HFFc6 (cell line): ENCODE results near the gene SORCS2. TPM values are rescaled to one million over a fixed set of nuclear protein-coding genes. Genes with fewer than 3 reads are reported as not detected.

Source experiments
- DNase-seq: peaks from one replicate; pipeline ENCODE4 v3.0.0-alpha.2; 2018
- H3K27ac Mint-ChIP-seq: 2 replicates; pipeline ENCODE4 v1.8.0; 2020; ENCODE audit warnings: mild to moderate bottlenecking, mixed read lengths
- H3K27me3 Mint-ChIP-seq: 2 replicates; pipeline ENCODE4 v1.8.0; 2021; ENCODE audit warnings: mild to moderate bottlenecking, moderate library complexity, mixed read lengths; ENCODE audit not compliant: insufficient read depth
- H3K36me3 Mint-ChIP-seq: 2 replicates; pipeline ENCODE4 v1.8.0; 2021; ENCODE audit warnings: low read depth, mixed read lengths
- H3K4me1 Mint-ChIP-seq: 2 replicates; pipeline ENCODE4 v1.8.0; 2020; ENCODE audit warnings: low read depth, mixed read lengths
- H3K4me3 Mint-ChIP-seq: 2 replicates; pipeline ENCODE4 v1.8.0; 2020; ENCODE audit warnings: mild to moderate bottlenecking, moderate library complexity, mixed read lengths
- H3K9me3 Mint-ChIP-seq: 2 replicates; pipeline ENCODE4 v1.8.0; 2020; ENCODE audit warnings: mild to moderate bottlenecking, mixed read lengths
- total RNA-seq, 6 experiments: library from RNA; stranded (reverse); fragmentation: NEBNext Ultra II Directional; extraction: Animal tissue kit (Norgen Biotek cat#: 25700); gene quantifications; 2 replicates in 1 of 6; 3 replicates in 5 of 6; pipeline ENCODE4 v1.2.3, GENCODE V29; 2021
- TF ChIP-seq, protein P1 (sequence below): fragments of 200-600 bp; sonication (generic); IDR thresholded peaks from 2 replicates; pipeline ENCODE4 v1.5.0; 2021; ENCODE audit warnings: antibody characterized with exemption, mild to moderate bottlenecking

The SORCS2 gene
- total RNA-seq, 6 experiments from 2014 or later, result 0.05 to 0.15 (median 0.12) TPM; not detected in 3

GRCh38 chr4:7526929-7527535, 334.7 kb downstream of the SORCS2 start:
- Mint-ChIP-seq H3K4me1 (no peaks in the 10 kb centered on the region), H3K27ac (no peak overlapping the region), H3K9me3 (no peaks in the 10 kb centered on the region), H3K36me3 (no peaks in the 10 kb centered on the region), H3K27me3 (peaks cover 34% of the 10 kb centered on the region), H3K4me3 (no peak overlapping the region)
- no peak for DNase-seq
- TF ChIP-seq, protein P1, sequence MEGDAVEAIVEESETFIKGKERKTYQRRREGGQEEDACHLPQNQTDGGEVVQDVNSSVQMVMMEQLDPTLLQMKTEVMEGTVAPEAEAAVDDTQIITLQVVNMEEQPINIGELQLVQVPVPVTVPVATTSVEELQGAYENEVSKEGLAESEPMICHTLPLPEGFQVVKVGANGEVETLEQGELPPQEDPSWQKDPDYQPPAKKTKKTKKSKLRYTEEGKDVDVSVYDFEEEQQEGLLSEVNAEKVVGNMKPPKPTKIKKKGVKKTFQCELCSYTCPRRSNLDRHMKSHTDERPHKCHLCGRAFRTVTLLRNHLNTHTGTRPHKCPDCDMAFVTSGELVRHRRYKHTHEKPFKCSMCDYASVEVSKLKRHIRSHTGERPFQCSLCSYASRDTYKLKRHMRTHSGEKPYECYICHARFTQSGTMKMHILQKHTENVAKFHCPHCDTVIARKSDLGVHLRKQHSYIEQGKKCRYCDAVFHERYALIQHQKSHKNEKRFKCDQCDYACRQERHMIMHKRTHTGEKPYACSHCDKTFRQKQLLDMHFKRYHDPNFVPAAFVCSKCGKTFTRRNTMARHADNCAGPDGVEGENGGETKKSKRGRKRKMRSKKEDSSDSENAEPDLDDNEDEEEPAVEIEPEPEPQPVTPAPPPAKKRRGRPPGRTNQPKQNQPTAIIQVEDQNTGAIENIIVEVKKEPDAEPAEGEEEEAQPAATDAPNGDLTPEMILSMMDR, result no peak

DNA sequence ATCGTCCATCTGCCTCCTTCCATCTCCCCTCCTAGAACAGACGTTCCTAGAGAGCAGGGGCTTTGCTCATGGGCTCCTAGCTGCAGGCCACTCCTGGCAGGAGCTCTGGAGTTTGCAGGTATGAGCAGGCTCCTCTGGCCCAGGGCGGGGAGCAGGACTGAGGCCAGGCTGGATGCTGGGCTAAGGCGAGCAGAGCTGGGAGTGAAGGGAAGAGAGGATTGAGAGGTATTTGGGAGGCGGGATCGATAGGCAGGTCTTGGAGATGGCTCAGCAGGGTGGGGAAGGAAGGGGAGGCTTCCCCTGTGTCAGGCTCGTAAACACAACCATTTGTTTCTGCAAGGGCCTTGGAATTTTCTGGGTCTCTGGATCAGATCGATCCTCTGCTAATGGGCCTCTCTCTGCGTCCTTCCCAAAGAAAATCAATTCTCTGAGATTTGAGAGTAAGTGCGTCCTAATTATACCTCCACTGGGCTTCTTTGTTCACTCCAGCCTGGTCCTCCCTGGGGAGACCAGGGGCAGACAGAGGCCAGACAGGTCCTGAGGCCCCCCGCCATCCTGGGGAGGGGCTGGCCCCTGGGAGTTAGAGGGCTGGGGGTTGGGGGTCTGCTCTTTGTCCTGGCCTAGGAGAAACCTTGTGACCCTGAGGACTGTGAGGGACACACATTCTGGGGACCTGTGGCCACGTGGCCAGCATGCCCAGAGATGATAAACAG, 337.2 kb downstream of the SORCS2 start:
- TF ChIP-seq, protein P1, result no peak
- H3K4me1 Mint-ChIP-seq, result no peaks in the 10 kb centered on the region
- H3K4me3 Mint-ChIP-seq, result no peak overlapping the region
- peaks cover 4% of the 10 kb centered on the region for H3K9me3 Mint-ChIP-seq
- H3K27me3 Mint-ChIP-seq, result peaks cover 24% of the 10 kb centered on the region
- no peaks in the 10 kb centered on the region; the same call in 1 of the 2 replicates for H3K36me3 Mint-ChIP-seq
- DNase-seq, result no peak
- H3K27ac Mint-ChIP-seq, result no peak overlapping the region

DNA sequence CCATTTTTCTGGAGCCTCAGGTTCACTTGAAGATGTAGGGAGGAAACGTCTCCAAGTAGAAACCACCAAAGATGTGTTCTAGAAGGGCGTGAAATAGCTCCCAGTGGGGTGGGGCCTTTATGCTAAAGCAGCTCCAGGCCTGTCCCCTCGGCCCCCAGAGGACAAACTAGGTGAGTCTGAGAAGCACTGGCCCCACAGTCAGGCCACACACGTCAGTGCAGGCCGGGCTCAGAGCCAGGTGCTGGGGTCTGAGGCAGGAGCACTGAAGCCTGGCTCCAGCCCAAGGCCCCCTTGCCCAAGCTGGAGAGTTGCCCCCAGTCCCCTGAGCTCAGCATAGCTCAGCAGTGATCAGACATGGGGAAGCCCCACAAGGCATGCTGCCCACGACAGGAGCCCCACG, 337.7 kb downstream of the SORCS2 start:
- Mint-ChIP-seq H3K27me3 (peaks cover 20% of the 10 kb centered on the region), H3K27ac (no peak overlapping the region), H3K9me3 (peaks cover 5% of the 10 kb centered on the region), H3K4me1 (no peaks in the 10 kb centered on the region), H3K4me3 (no peak overlapping the region), H3K36me3 (no peaks in the 10 kb centered on the region; the same call in 1 of the 2 replicates)
- DNase-seq, result no peak
- TF ChIP-seq, protein P1, result no peak

DNA sequence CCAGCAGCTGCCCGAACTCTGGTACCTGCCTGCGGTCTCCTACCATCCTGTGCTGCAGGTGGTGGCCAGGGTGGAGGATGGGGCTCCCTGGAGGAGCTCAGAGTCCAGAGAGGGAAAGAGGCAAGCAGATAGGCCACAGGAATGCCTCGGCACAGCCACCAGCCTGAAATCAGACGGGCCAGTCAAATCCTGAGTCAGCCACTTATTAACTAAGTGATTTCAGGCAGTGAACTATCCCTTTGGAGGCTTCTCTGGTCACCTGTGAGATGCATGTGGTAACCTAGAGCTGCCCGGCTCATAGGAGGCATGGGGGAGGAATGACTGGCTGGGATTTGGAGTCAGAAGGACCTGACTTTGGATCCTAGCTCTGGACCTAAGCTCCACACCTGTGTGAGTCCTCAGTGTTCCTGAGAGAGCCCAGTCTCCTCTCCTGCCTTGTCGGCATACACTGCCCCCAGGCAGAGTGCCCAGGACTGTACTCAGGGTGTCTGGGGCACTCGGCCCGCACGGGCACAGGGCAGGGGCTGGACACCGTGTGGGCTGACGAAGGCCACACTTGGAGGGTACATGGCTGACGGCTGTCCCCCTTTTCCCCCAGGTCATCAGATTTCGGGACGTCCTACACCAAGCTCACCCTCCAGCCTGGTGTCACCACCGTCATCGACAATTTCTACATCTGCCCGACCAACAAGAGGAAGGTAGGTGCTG, 338.7 kb downstream of the SORCS2 start:
- TF ChIP-seq, protein P1, result no peak
- Mint-ChIP-seq H3K36me3 (no peaks in the 10 kb centered on the region; the same call in 1 of the 2 replicates), H3K4me1 (no peaks in the 10 kb centered on the region), H3K27me3 (peaks cover 23% of the 10 kb centered on the region), H3K4me3 (no peak overlapping the region), H3K27ac (no peak overlapping the region), H3K9me3 (peaks cover 5% of the 10 kb centered on the region)
- DNase-seq, result no peak

- no peak for DNase-seq
- TF ChIP-seq, protein P1, result no peak
- no peaks in the 10 kb centered on the region; the same call in 1 of the 2 replicates for H3K36me3 Mint-ChIP-seq
- H3K4me3 Mint-ChIP-seq, result no peak overlapping the region
- H3K4me1 Mint-ChIP-seq, result no peaks in the 10 kb centered on the region
- H3K9me3 Mint-ChIP-seq, result peaks cover 5% of the 10 kb centered on the region
- H3K27me3 Mint-ChIP-seq, result peaks cover 28% of the 10 kb centered on the region
- no peak overlapping the region for H3K27ac Mint-ChIP-seq
These were observed 339.3 kb downstream of the SORCS2 start for GRCh38 chr4:7531640-7531994.
